Measurements from ENCODE around the gene KCNMB3.

- TF ChIP-seq CTCF (IDR thresholded peaks at IDR 0.05) (no peak), POLR2A (IDR thresholded peaks at IDR 0.05) (no peak)
Observed at GRCh38 chr3:179244878-179245277, 6.0 kb downstream of the KCNMB3 start.
